MM.1S (cell line): Measurements from ENCODE around the gene CHN2.

Source experiments
- EZH2 ChIP-seq: fragments of 300-600 bp; sonication (generic); optimal IDR thresholded peaks from 2 replicates; pipeline ENCODE3; 2017; ENCODE audit warnings: low read depth, mild to moderate bottlenecking, antibody characterized with exemption, low read length, mixed read lengths
- EZH2phosphoT487 ChIP-seq: fragments of 300-600 bp; sonication (generic); IDR thresholded peaks from 2 replicates; pipeline ENCODE4 v1.6.1; 2018; ENCODE audit warnings: antibody characterized with exemption, low read length
- TF ChIP-seq, protein P1 (sequence below): fragments of 300-600 bp; sonication (generic); IDR thresholded peaks from 2 replicates; pipeline ENCODE4 v1.5.1; 2016; ENCODE audit warnings: antibody characterized with exemption, low read length, mixed read lengths

DNA sequence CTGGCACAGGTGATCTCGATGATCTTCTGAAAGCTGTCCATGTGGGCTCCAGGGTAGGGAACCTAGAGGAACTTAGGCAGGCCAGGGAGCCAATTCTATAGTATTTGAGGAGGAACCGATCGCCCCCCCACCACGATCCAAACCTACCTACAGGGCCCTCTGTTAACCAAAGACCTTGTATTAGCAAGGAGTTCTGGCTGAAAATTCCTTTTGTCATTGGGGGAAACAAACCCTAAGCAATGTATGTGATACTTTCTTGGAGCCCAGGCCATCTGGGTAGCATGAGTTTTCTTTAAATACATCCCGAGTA lies 62.1 kb downstream of the CHN2 start:
- TF ChIP-seq, protein P1, sequence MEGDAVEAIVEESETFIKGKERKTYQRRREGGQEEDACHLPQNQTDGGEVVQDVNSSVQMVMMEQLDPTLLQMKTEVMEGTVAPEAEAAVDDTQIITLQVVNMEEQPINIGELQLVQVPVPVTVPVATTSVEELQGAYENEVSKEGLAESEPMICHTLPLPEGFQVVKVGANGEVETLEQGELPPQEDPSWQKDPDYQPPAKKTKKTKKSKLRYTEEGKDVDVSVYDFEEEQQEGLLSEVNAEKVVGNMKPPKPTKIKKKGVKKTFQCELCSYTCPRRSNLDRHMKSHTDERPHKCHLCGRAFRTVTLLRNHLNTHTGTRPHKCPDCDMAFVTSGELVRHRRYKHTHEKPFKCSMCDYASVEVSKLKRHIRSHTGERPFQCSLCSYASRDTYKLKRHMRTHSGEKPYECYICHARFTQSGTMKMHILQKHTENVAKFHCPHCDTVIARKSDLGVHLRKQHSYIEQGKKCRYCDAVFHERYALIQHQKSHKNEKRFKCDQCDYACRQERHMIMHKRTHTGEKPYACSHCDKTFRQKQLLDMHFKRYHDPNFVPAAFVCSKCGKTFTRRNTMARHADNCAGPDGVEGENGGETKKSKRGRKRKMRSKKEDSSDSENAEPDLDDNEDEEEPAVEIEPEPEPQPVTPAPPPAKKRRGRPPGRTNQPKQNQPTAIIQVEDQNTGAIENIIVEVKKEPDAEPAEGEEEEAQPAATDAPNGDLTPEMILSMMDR, result no peak
- no peak for TF ChIP-seq EZH2
- no peak for TF ChIP-seq EZH2phosphoT487
